SJCRH30 (cell line): ENCODE results near the gene UNC45B. TPM values are rescaled to one million over a fixed set of nuclear protein-coding genes. Genes with fewer than 3 reads are reported as not detected.

Experiments used
- DNase-seq, 2 experiments: peaks; one replicate each; pipeline ENCODE4 v3.0.0-alpha.2; 2015 to 2020
- H3K27ac ChIP-seq: fragments of 250-450 bp; sonication (Bioruptor Pico); 2 replicates; pipeline ENCODE4 v1.5.1; 2020; ENCODE audit warnings: mild to moderate bottlenecking, moderate library complexity
- H3K27me3 ChIP-seq: fragments of 250-450 bp; sonication (Bioruptor Pico); 2 replicates; pipeline ENCODE4 v1.5.1; 2020; ENCODE audit warnings: mild to moderate bottlenecking, moderate library complexity
- H3K36me3 ChIP-seq: fragments of 250-450 bp; sonication (Bioruptor Pico); 2 replicates; pipeline ENCODE4 v1.5.1; 2020; ENCODE audit warnings: mild to moderate bottlenecking, moderate library complexity
- H3K4me1 ChIP-seq: fragments of 250-450 bp; sonication (Bioruptor Pico); 2 replicates; pipeline ENCODE4 v1.5.1; 2020; ENCODE audit warnings: mild to moderate bottlenecking, moderate library complexity
- H3K4me3 ChIP-seq: fragments of 250-450 bp; sonication (Bioruptor Pico); 2 replicates; pipeline ENCODE4 v1.5.1; 2020; ENCODE audit warnings: mild to moderate bottlenecking, moderate library complexity
- H3K9me3 ChIP-seq: fragments of 250-450 bp; sonication (Bioruptor Pico); replicated peaks from 2 replicates; pipeline ENCODE4 v1.5.1; 2020; ENCODE audit warnings: mild to moderate bottlenecking, moderate library complexity
- total RNA-seq: library from RNA; depleted of rRNA; stranded (reverse); fragments of >200 nt; shearing (Covaris generic); gene quantifications from 2 replicates; pipeline ENCODE4 v1.2.3, GENCODE V29; 2014; rRNA removed

Gene UNC45B
- total RNA-seq, 1 experiment from 2014 or later: 0.24 TPM

- H3K9me3 ChIP-seq: no peaks in the 10 kb centered on the region
Measured at GRCh38 chr17:35236821-35237220, 89.2 kb downstream of the UNC45B start.

GRCh38 chr17:35238821-35239220 lies 91.2 kb downstream of the UNC45B start:
- DNase-seq: no peak
- no peak overlapping the region for H3K27ac ChIP-seq
- H3K9me3 ChIP-seq: no peaks in the 10 kb centered on the region
- H3K27me3 ChIP-seq: no peaks in the 10 kb centered on the region
- no peak overlapping the region for H3K4me3 ChIP-seq
- H3K4me1 ChIP-seq: no peaks in the 10 kb centered on the region
- no peaks in the 10 kb centered on the region for H3K36me3 ChIP-seq

More at GRCh38 chr17:35236821-35237220, 89.2 kb downstream of the UNC45B start:
- Histone ChIP-seq H3K36me3 (no peaks in the 10 kb centered on the region), H3K27ac (no peak overlapping the region), H3K4me3 (no peak overlapping the region), H3K4me1 (no peaks in the 10 kb centered on the region), H3K27me3 (no peaks in the 10 kb centered on the region)
- DNase-seq: no peak

Other genes with a start within 250 kb of the UNC45B start
- gene CCT6B, start 186.4 kb upstream of the UNC45B start, total RNA-seq: 0.46 and 0.79 TPM in 2 replicates
- gene ZNF830, start 186.3 kb upstream of the UNC45B start, total RNA-seq: 22.4 and 25.4 TPM in 2 replicates
- 81.6 and 90.6 TPM in 2 replicates for gene LIG3, start 167.3 kb upstream of the UNC45B start, total RNA-seq
- 10.9 and 13.7 TPM in 2 replicates for gene RFFL, start 84.1 kb upstream of the UNC45B start, total RNA-seq
- gene RAD51D, start 28.0 kb upstream of the UNC45B start, total RNA-seq: 8.2 and 9.7 TPM in 2 replicates
- not detected in 2 replicates for gene FNDC8, start 26.2 kb upstream of the UNC45B start, total RNA-seq
- 23.9 and 24.9 TPM in 2 replicates for gene NLE1, start 5.5 kb upstream of the UNC45B start, total RNA-seq
- not detected in 2 replicates for gene SLC35G3, start 46.6 kb downstream of the UNC45B start, total RNA-seq
- gene SLFN5, start 95.3 kb downstream of the UNC45B start, total RNA-seq: 1.5 and 2.5 TPM in 2 replicates
- gene SLFN11, start 225.8 kb downstream of the UNC45B start, total RNA-seq: 16.5 and 18.6 TPM in 2 replicates